ENCODE measurements around the gene C9orf153. TPM values are rescaled to one million over a fixed set of nuclear protein-coding genes. Genes with fewer than 3 reads are reported as not detected.

Gene C9orf153
- total and polyA plus RNA-seq, 2 of the 4 experiments (the other 2 are of a cell fraction) = not detected

GRCh38 chr9:86279839-86280238 lies 20.4 kb upstream of the C9orf153 start:
- no peak overlapping the region for H2AFZ ChIP-seq (replicated peaks; ENCODE audit: low read length, poor library complexity)
- no peaks in the 10 kb centered on the region for H3K27me3 ChIP-seq (ENCODE audit: control insufficient read depth, insufficient read depth, low read length)
- no peak overlapping the region for H3K14ac ChIP-seq (replicated peaks; ENCODE audit: low read depth, low read length)
- peaks cover 6% of the 10 kb centered on the region for H3K4me1 ChIP-seq (ENCODE audit: control insufficient read depth, insufficient read depth, low read length)
- WGBS, 2 experiments (ENCODE audit: extremely low coverage in 2 of 2, insufficient read length in 1 of 2) = 92% methylated on average over 2 of the region's 3 CpGs; no CpG with 5 or more reads in 1 of the 2 experiments
- POLR2A ChIA-PET (ENCODE audit: unreplicated experiment) = interaction anchor here (0.7 kb wide), 1 partner anchor 935 kb away, joined by 4 read pairs; no protein-coding TSS in a partner anchor
- dilution Hi-C loops (cut with HindIII; ENCODE audit: low sequenced_read_pairs, unreplicated experiment) (no loop called here), in situ Hi-C loops (cut with MboI; ENCODE audit: low sequenced_read_pairs) (no loop called here), intact Hi-C loops (cut with micrococcal nuclease) (loop anchor here (5.0 to 10.0 kb wide), 4 partner anchors 78 to 338 kb away; partner anchors contain the start of gene NAA35)
- H2AK9ac ChIP-seq (replicated peaks; ENCODE audit: low read depth, low read length, poor library complexity) = no peak overlapping the region
- no peak overlapping the region for H3K4ac ChIP-seq (ENCODE audit: low read depth, low read length)
- peaks cover 30 to 49% of the 10 kb centered on the region in 2 experiments for H3K79me1 ChIP-seq (ENCODE audit: low read depth in 1 of 2, low read length in 2 of 2)
- DNase-seq (no peak), ATAC-seq (ENCODE audit: low read depth) (no peak)
- no peak overlapping the region for H3K56ac ChIP-seq (ENCODE audit: extremely low read depth, insufficient read depth, low read length)
- no peak overlapping the region for H2AK5ac ChIP-seq (ENCODE audit: low read depth, low read length)
- H3K9ac ChIP-seq (ENCODE audit: low read depth, low read length) = no peak overlapping the region
- H3K9me3 ChIP-seq (ENCODE audit: control insufficient read depth, insufficient read depth, low read length) = no peaks in the 10 kb centered on the region
- no peak overlapping the region for H2BK20ac ChIP-seq (ENCODE audit: low read depth, low read length)
- H4K20me1 ChIP-seq (ENCODE audit: insufficient read depth, low read length) = peaks cover 21% of the 10 kb centered on the region
- BruUV-seq (replicated peaks) = no TSS peak
- CTCF ChIA-PET = interaction anchor here (2.2 kb wide), 1 partner anchor 77 kb away, joined by 5 read pairs; no protein-coding TSS in a partner anchor
- H2BK5ac ChIP-seq (ENCODE audit: low read depth, low read length, poor library complexity, severe bottlenecking) = no peak overlapping the region
- H2BK15ac ChIP-seq (ENCODE audit: low read depth, low read length) = no peak overlapping the region
- peaks cover 10% of the 10 kb centered on the region for H3K9me1 ChIP-seq (ENCODE audit: insufficient read depth, low read length)
- no peak overlapping the region for H2BK120ac ChIP-seq (ENCODE audit: low read depth, low read length)
- H4K91ac ChIP-seq (ENCODE audit: insufficient read depth, low read depth, low read length) = no peak overlapping the region
- no peak overlapping the region for H3K4me3 ChIP-seq (ENCODE audit: insufficient read depth, low read depth, low read length)
- no peak overlapping the region for H4K8ac ChIP-seq (ENCODE audit: low read depth in 2 of 2, low read length in 2 of 2)
- H3K27ac ChIP-seq (ENCODE audit: insufficient read depth, low read length) = no peak overlapping the region
- H3K4me2 ChIP-seq (ENCODE audit: low read depth, low read length) = no peak overlapping the region
- TF ChIP-seq MAFK (IDR thresholded peaks at IDR 0.05; ENCODE audit: low read depth, low read length) (peak; percentile 79), FOS (IDR thresholded peaks at IDR 0.05; ENCODE audit: low read depth, low read length) (no peak)
- peak overlapping the region; percentile 56; the same call in 1 of the 2 replicates for H3K23ac ChIP-seq (ENCODE audit: low read depth, low read length)
- H3K18ac ChIP-seq (ENCODE audit: low read depth, low read length) = no peak overlapping the region
- no peak overlapping the region for H4K5ac ChIP-seq (ENCODE audit: low read depth, low read length)
- peaks cover 1% of the 10 kb centered on the region; the same call in 1 of the 2 replicates for H3K36me3 ChIP-seq (ENCODE audit: control insufficient read depth, insufficient read depth, low read length)

Measured in IMR-90 (cell line).